ENCODE data around the gene CFAP119.

The CFAP119 gene

GRCh38 chr16:30743716-30744115 lies 18.1 kb downstream of the CFAP119 start:
- H4K20me1 ChIP-seq = peaks cover 13% of the 10 kb centered on the region
- H3K36me3 ChIP-seq = peaks cover 68% of the 10 kb centered on the region
- H3K4me2 ChIP-seq = no peak overlapping the region
- H3K27ac ChIP-seq = no peak overlapping the region
- no peak overlapping the region for H3K9ac ChIP-seq
- no peaks in the 10 kb centered on the region for H3K9me3 ChIP-seq
- no peak overlapping the region for H3K4me3 ChIP-seq
- no peak for TF ChIP-seq Cebpa-rat (IDR thresholded peaks at IDR 0.05)
- no peaks in the 10 kb centered on the region for H3K27me3 ChIP-seq
- H3K4me1 ChIP-seq = peaks cover 19% of the 10 kb centered on the region

GRCh38 chr16:30741461-30741914 lies 20.4 kb downstream of the CFAP119 start:
- no peak overlapping the region for H3K4me2 ChIP-seq
- H3K9me3 ChIP-seq = no peaks in the 10 kb centered on the region
- peaks cover 90% of the 10 kb centered on the region for H3K36me3 ChIP-seq
- H4K20me1 ChIP-seq = peaks cover 31% of the 10 kb centered on the region
- H3K27ac ChIP-seq = no peak overlapping the region
- H3K4me1 ChIP-seq = peaks cover 13% of the 10 kb centered on the region
- H3K4me3 ChIP-seq = no peak overlapping the region
- no peaks in the 10 kb centered on the region for H3K27me3 ChIP-seq
- H3K9ac ChIP-seq = no peak overlapping the region
- TF ChIP-seq Cebpa-rat (IDR thresholded peaks at IDR 0.05) = no peak

- H3K9ac ChIP-seq = 0 out of 2 replicates have a peak overlapping the region, but pooled peaks have one; percentile 0
- no peak overlapping the region for H3K27ac ChIP-seq
- no peaks in the 10 kb centered on the region for H3K27me3 ChIP-seq
- H3K36me3 ChIP-seq = peaks cover 98% of the 10 kb centered on the region
- peaks cover 31% of the 10 kb centered on the region for H4K20me1 ChIP-seq
- no peak for TF ChIP-seq Cebpa-rat (IDR thresholded peaks at IDR 0.05)
- no peak overlapping the region for H3K4me2 ChIP-seq
- H3K9me3 ChIP-seq = no peaks in the 10 kb centered on the region
- H3K4me3 ChIP-seq = no peak overlapping the region
- peaks cover 13% of the 10 kb centered on the region for H3K4me1 ChIP-seq
Observed at GRCh38 chr16:30740364-30741251, 21.3 kb downstream of the CFAP119 start.

- H3K27me3 ChIP-seq = no peaks in the 10 kb centered on the region
- no peak overlapping the region for H3K4me2 ChIP-seq
- H3K36me3 ChIP-seq = peaks cover 100% of the 10 kb centered on the region
- H3K27ac ChIP-seq = no peak overlapping the region
- H3K4me3 ChIP-seq = no peak overlapping the region
- TF ChIP-seq Cebpa-rat (IDR thresholded peaks at IDR 0.05) = no peak
- H3K9me3 ChIP-seq = no peaks in the 10 kb centered on the region
- H4K20me1 ChIP-seq = peaks cover 31% of the 10 kb centered on the region
- H3K4me1 ChIP-seq = peaks cover 13% of the 10 kb centered on the region
- no peak overlapping the region for H3K9ac ChIP-seq
Observed at GRCh38 chr16:30738984-30739951, 22.6 kb downstream of the CFAP119 start.

- peaks cover 31% of the 10 kb centered on the region for H4K20me1 ChIP-seq
- H3K9me3 ChIP-seq = no peaks in the 10 kb centered on the region
- H3K27ac ChIP-seq = no peak overlapping the region
- H3K4me2 ChIP-seq = no peak overlapping the region
- no peak for TF ChIP-seq Cebpa-rat (IDR thresholded peaks at IDR 0.05)
- H3K4me3 ChIP-seq = no peak overlapping the region
- no peaks in the 10 kb centered on the region for H3K27me3 ChIP-seq
- H3K36me3 ChIP-seq = peaks cover 100% of the 10 kb centered on the region
- peaks cover 13% of the 10 kb centered on the region for H3K4me1 ChIP-seq
- no peak overlapping the region for H3K9ac ChIP-seq
Observed at GRCh38 chr16:30737794-30738648, 23.8 kb downstream of the CFAP119 start.

- TF ChIP-seq Cebpa-rat (IDR thresholded peaks at IDR 0.05) = no peak
- peaks cover 13% of the 10 kb centered on the region for H3K4me1 ChIP-seq
- H3K9ac ChIP-seq = no peak overlapping the region
- H3K4me3 ChIP-seq = no peak overlapping the region
- H3K4me2 ChIP-seq = no peak overlapping the region
- H3K9me3 ChIP-seq = no peaks in the 10 kb centered on the region
- peaks cover 31% of the 10 kb centered on the region for H4K20me1 ChIP-seq
- H3K27me3 ChIP-seq = no peaks in the 10 kb centered on the region
- H3K27ac ChIP-seq = no peak overlapping the region
- H3K36me3 ChIP-seq = peaks cover 100% of the 10 kb centered on the region
Observed at GRCh38 chr16:30736995-30737793, 24.7 kb downstream of the CFAP119 start.

GRCh38 chr16:30731411-30731810 lies 30.5 kb downstream of the CFAP119 start:
- no peaks in the 10 kb centered on the region for H3K27me3 ChIP-seq
- no peak overlapping the region for H3K4me2 ChIP-seq
- H3K36me3 ChIP-seq = peaks cover 97% of the 10 kb centered on the region
- TF ChIP-seq Cebpa-rat (IDR thresholded peaks at IDR 0.05) = no peak
- no peak overlapping the region for H3K27ac ChIP-seq
- H3K4me3 ChIP-seq = no peak overlapping the region
- peaks cover 20% of the 10 kb centered on the region for H3K4me1 ChIP-seq
- H3K9me3 ChIP-seq = no peaks in the 10 kb centered on the region
- H3K9ac ChIP-seq = no peak overlapping the region
- peaks cover 39% of the 10 kb centered on the region for H4K20me1 ChIP-seq

- H3K4me1 ChIP-seq = peaks cover 20% of the 10 kb centered on the region
- peak overlapping the region; percentile 66 for H3K27ac ChIP-seq
- no peak overlapping the region for H3K9ac ChIP-seq
- peaks cover 97% of the 10 kb centered on the region for H3K36me3 ChIP-seq
- no peak for TF ChIP-seq Cebpa-rat (IDR thresholded peaks at IDR 0.05)
- H3K9me3 ChIP-seq = no peaks in the 10 kb centered on the region
- peaks cover 62% of the 10 kb centered on the region for H4K20me1 ChIP-seq
- no peak overlapping the region for H3K4me3 ChIP-seq
- peak overlapping the region; percentile 68 for H3K4me2 ChIP-seq
- H3K27me3 ChIP-seq = no peaks in the 10 kb centered on the region
Observed at GRCh38 chr16:30728899-30729672, 32.8 kb downstream of the CFAP119 start.

Measured in BLaER1 (cell line).